Upper lobe of left lung (tissue), 4 donors: Measurements from ENCODE around the gene PTDSS2.

Experiments
- EP300 ChIP-seq, 4 donors: sonication (generic); formaldehyde crosslinking; IDR thresholded peaks; one replicate each; pipeline ENCODE4 v1.5.1; 2017; ENCODE audit warnings: antibody characterized with exemption in 4 of 4, control low read depth in 2 of 4
- POLR2A ChIP-seq, 4 donors: fragments of 450-650 bp; IDR thresholded peaks; one replicate each; pipeline ENCODE4 v1.5.1; 2016 to 2017; ENCODE audit warnings: antibody characterized with exemption in 4 of 4, mild to moderate bottlenecking in 2 of 4
- POLR2AphosphoS5 ChIP-seq, 2 donors: sonication (generic); formaldehyde crosslinking; IDR thresholded peaks; one replicate each; pipeline ENCODE4 v1.5.1; 2017; ENCODE audit warnings: antibody characterized with exemption in 2 of 2

GRCh38 chr11:532986-533585 lies 83.0 kb downstream of the PTDSS2 start:
- TF ChIP-seq POLR2A (IDR thresholded peaks at IDR 0.05) (no peak), EP300 (IDR thresholded peaks at IDR 0.05) (no peak), POLR2AphosphoS5 (IDR thresholded peaks at IDR 0.05) (no peak)
